DOHH2 (cell line): ENCODE data around the gene MRPL3.

Experiments
- H3F3A ChIP-seq: fragments of 200-600 bp; sonication (generic), shearing (Covaris generic); 2 replicates; pipeline ENCODE4 v1.6.0; 2016; ENCODE audit warnings: antibody characterized with exemption, mild to moderate bottlenecking; ENCODE audit not compliant: control insufficient read depth, insufficient read depth
- H3K27ac ChIP-seq: fragments of 200-600 bp; sonication (generic); 2 replicates; pipeline ENCODE4 v1.5.1; 2014; ENCODE audit warnings: low read depth, mild to moderate bottlenecking, low read length, moderate library complexity
- H3K27me3 ChIP-seq: fragments of 200-600 bp; sonication (generic); 2 replicates; pipeline ENCODE4 v1.6.1; 2014; ENCODE audit warnings: mild to moderate bottlenecking, low read length, mixed read lengths; ENCODE audit not compliant: control insufficient read depth
- H3K36me3 ChIP-seq: fragments of 200-600 bp; sonication (generic); 2 replicates; pipeline ENCODE4 v1.6.1; 2014; ENCODE audit warnings: mild to moderate bottlenecking, low read length, moderate library complexity, mixed read lengths; ENCODE audit not compliant: control insufficient read depth
- H3K4me1 ChIP-seq: fragments of 200-600 bp; sonication (generic); 2 replicates; pipeline ENCODE4 v1.6.1; 2014; ENCODE audit warnings: mild to moderate bottlenecking, low read length, mixed read lengths; ENCODE audit not compliant: control insufficient read depth
- H3K4me2 ChIP-seq: fragments of 200-600 bp; sonication (generic); 2 replicates; pipeline ENCODE4 v1.6.0; 2014; ENCODE audit warnings: mild to moderate bottlenecking, low read length, moderate library complexity
- H3K4me3 ChIP-seq: fragments of 200-600 bp; sonication (generic); 2 replicates; pipeline ENCODE4 v1.5.1; 2014; ENCODE audit warnings: mild to moderate bottlenecking, low read length, mixed read lengths
- H3K79me2 ChIP-seq: fragments of 200-600 bp; sonication (generic); 2 replicates; pipeline ENCODE4 v1.6.1; 2014; ENCODE audit warnings: mild to moderate bottlenecking, low read length, mixed read lengths; ENCODE audit not compliant: control insufficient read depth
- H3K9me2 ChIP-seq: fragments of 200-600 bp; sonication (generic); replicated peaks from 2 replicates; pipeline ENCODE4 v1.6.1; 2014; ENCODE audit warnings: mild to moderate bottlenecking, low read length, mixed read lengths; ENCODE audit not compliant: control insufficient read depth
- H3K9me3 ChIP-seq: fragments of 200-600 bp; sonication (generic); 2 replicates; pipeline ENCODE4 v1.6.1; 2014; ENCODE audit warnings: antibody characterized with exemption, low read length, mixed read lengths; ENCODE audit not compliant: control insufficient read depth, insufficient read depth
- H4K20me1 ChIP-seq: fragments of 200-600 bp; sonication (generic); 2 replicates; pipeline ENCODE4 v1.6.0; 2014; ENCODE audit warnings: low read depth, mild to moderate bottlenecking, antibody characterized with exemption, low read length, moderate library complexity; ENCODE audit not compliant: control insufficient read depth, insufficient read depth
- EZH2phosphoT487 ChIP-seq: fragments of 200-600 bp; sonication (generic); IDR thresholded peaks from 2 replicates; pipeline ENCODE4 v1.6.1; 2017; ENCODE audit warnings: borderline replicate concordance, mild to moderate bottlenecking, antibody characterized with exemption, low read length, moderate library complexity, mixed read lengths
- TF ChIP-seq, protein P1 (sequence below): fragments of 200-600 bp; sonication (generic); IDR thresholded peaks from one replicate; pipeline ENCODE4 v1.5.1; 2014; ENCODE audit warnings: antibody characterized with exemption, mild to moderate bottlenecking, low read depth, low read length; ENCODE audit not compliant: poor library complexity, severe bottlenecking

Gene MRPL3

DNA sequence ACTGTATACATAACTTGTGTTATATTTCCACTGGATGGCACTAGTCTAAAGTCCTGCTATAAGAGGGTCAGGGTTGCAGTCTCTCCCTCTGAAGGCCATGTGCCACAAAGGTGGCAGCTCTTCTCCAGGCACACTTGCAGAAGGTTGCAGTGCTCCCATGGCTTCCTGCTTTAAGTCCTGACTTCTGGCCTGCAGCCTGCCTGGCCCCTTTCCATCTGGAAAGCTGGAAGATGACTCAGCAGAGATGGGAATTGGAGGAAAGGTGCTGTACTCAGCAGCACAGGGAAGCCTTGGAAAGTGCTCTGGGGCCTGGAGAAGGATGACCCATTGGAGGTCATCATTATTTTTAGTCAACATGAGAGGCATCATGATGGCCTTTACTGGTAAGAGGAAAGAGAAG, 40.9 kb upstream of the MRPL3 start:
- no peak overlapping the region for H3K4me2 ChIP-seq
- no peak for TF ChIP-seq EZH2phosphoT487
- TF ChIP-seq, protein P1, sequence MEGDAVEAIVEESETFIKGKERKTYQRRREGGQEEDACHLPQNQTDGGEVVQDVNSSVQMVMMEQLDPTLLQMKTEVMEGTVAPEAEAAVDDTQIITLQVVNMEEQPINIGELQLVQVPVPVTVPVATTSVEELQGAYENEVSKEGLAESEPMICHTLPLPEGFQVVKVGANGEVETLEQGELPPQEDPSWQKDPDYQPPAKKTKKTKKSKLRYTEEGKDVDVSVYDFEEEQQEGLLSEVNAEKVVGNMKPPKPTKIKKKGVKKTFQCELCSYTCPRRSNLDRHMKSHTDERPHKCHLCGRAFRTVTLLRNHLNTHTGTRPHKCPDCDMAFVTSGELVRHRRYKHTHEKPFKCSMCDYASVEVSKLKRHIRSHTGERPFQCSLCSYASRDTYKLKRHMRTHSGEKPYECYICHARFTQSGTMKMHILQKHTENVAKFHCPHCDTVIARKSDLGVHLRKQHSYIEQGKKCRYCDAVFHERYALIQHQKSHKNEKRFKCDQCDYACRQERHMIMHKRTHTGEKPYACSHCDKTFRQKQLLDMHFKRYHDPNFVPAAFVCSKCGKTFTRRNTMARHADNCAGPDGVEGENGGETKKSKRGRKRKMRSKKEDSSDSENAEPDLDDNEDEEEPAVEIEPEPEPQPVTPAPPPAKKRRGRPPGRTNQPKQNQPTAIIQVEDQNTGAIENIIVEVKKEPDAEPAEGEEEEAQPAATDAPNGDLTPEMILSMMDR, result no peak
- no peaks in the 10 kb centered on the region for H3K4me1 ChIP-seq
- H4K20me1 ChIP-seq, result no peaks in the 10 kb centered on the region
- H3K27me3 ChIP-seq, result no peaks in the 10 kb centered on the region
- H3K27ac ChIP-seq, result no peak overlapping the region
- no peaks in the 10 kb centered on the region for H3K9me2 ChIP-seq
- H3K4me3 ChIP-seq, result no peak overlapping the region
- no peaks in the 10 kb centered on the region for H3K79me2 ChIP-seq
- H3K36me3 ChIP-seq, result no peaks in the 10 kb centered on the region
- no peaks in the 10 kb centered on the region for H3K9me3 ChIP-seq
- no peaks in the 10 kb centered on the region for H3F3A ChIP-seq

DNA sequence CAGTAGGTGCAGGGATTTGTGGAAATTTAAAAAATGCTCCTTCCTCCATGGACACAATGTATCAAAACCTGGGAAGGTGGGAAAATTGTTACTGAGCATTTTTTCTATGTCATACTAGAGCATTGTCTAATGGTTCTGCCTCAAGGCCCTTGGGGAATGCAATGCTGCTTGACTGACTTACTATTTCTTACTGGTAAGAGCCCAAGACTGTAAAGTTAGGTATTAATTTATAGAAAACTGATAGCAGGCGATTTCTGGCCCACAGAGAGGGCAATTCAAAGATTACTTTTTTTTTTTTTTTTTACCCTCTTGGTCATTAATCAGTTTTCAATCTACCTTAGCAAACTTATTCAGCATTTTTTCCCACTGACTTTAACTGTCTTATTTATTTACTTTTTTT, 38.5 kb upstream of the MRPL3 start:
- Histone ChIP-seq H3K27me3 (no peaks in the 10 kb centered on the region), H4K20me1 (no peaks in the 10 kb centered on the region), H3K36me3 (no peaks in the 10 kb centered on the region), H3K4me1 (no peaks in the 10 kb centered on the region), H3K27ac (no peak overlapping the region), H3K4me3 (no peak overlapping the region), H3K4me2 (no peak overlapping the region), H3K79me2 (no peaks in the 10 kb centered on the region), H3F3A (no peaks in the 10 kb centered on the region), H3K9me3 (no peaks in the 10 kb centered on the region), H3K9me2 (no peaks in the 10 kb centered on the region)
- TF ChIP-seq, protein P1, result no peak
- no peak for TF ChIP-seq EZH2phosphoT487

DNA sequence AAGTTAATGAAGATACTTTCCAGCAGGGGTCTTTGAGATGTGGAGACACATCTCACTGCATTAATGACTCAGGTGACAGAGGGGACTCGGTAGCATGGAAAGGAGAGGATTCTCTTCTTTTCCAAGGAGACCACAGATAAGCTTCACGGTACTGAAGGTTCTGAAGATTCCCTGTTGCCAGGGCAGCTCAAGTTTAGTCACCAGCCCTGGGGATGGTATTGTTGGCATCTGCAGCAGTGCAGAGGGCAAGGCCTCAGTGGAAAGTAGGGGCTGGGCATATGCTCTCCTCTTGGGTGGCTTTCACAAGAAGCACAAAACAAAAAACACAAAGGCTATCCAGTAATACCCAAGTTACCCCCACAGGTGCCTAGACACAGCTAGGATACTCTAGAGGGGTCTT, 38.0 kb upstream of the MRPL3 start:
- Histone ChIP-seq H3K79me2 (no peaks in the 10 kb centered on the region), H3K4me2 (no peak overlapping the region), H3K27me3 (no peaks in the 10 kb centered on the region), H3K4me3 (no peak overlapping the region), H3K9me3 (no peaks in the 10 kb centered on the region), H3K36me3 (no peaks in the 10 kb centered on the region), H3K4me1 (no peaks in the 10 kb centered on the region), H3K9me2 (no peaks in the 10 kb centered on the region), H4K20me1 (no peaks in the 10 kb centered on the region), H3F3A (no peaks in the 10 kb centered on the region), H3K27ac (no peak overlapping the region)
- no peak for TF ChIP-seq EZH2phosphoT487
- TF ChIP-seq, protein P1, result no peak

DNA sequence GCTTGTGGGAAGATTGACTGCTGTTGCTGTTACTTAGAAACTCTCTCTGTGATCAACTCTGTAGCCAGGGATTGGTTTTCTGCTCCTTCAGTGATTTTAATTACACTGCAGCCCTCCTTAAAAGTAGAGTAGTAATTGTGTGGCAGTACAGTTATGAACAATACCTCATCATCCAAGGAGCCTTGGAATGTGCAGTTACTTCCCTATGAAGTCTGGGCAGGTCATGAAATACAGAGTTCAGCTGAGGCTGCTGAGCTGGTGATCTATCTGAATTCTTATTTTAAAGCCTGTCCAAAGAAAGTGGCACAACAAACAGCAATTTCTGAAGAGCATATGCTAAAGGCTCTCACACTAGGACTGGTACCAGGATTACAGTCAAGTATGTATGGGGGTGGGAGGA, 37.4 kb upstream of the MRPL3 start:
- H3K4me1 ChIP-seq, result no peaks in the 10 kb centered on the region
- H3F3A ChIP-seq, result no peaks in the 10 kb centered on the region
- no peak overlapping the region for H3K27ac ChIP-seq
- H3K4me2 ChIP-seq, result no peak overlapping the region
- TF ChIP-seq, protein P1, result no peak
- TF ChIP-seq EZH2phosphoT487, result no peak
- H3K9me2 ChIP-seq, result no peaks in the 10 kb centered on the region
- no peaks in the 10 kb centered on the region for H3K36me3 ChIP-seq
- no peaks in the 10 kb centered on the region for H3K79me2 ChIP-seq
- H3K4me3 ChIP-seq, result no peak overlapping the region
- no peaks in the 10 kb centered on the region for H4K20me1 ChIP-seq
- no peaks in the 10 kb centered on the region for H3K27me3 ChIP-seq
- no peaks in the 10 kb centered on the region for H3K9me3 ChIP-seq
